HFFc6 (cell line): ENCODE results near the gene ZNF732. TPM values are rescaled to one million over a fixed set of nuclear protein-coding genes. Genes with fewer than 3 reads are reported as not detected.
"Not testable (repeated sequence)": the region's sequence is repeated elsewhere in the genome, so short reads cannot be mapped to it uniquely, and the experiment has no call there.

Source experiments
- DNase-seq: peaks from one replicate; pipeline ENCODE4 v3.0.0-alpha.2; 2018
- H3K27ac Mint-ChIP-seq: 2 replicates; pipeline ENCODE4 v1.8.0; 2020; ENCODE audit warnings: mild to moderate bottlenecking, mixed read lengths
- H3K27me3 Mint-ChIP-seq: 2 replicates; pipeline ENCODE4 v1.8.0; 2021; ENCODE audit warnings: mild to moderate bottlenecking, moderate library complexity, mixed read lengths; ENCODE audit not compliant: insufficient read depth
- H3K36me3 Mint-ChIP-seq: 2 replicates; pipeline ENCODE4 v1.8.0; 2021; ENCODE audit warnings: low read depth, mixed read lengths
- H3K4me1 Mint-ChIP-seq: 2 replicates; pipeline ENCODE4 v1.8.0; 2020; ENCODE audit warnings: low read depth, mixed read lengths
- H3K4me3 Mint-ChIP-seq: 2 replicates; pipeline ENCODE4 v1.8.0; 2020; ENCODE audit warnings: mild to moderate bottlenecking, moderate library complexity, mixed read lengths
- H3K9me3 Mint-ChIP-seq: 2 replicates; pipeline ENCODE4 v1.8.0; 2020; ENCODE audit warnings: mild to moderate bottlenecking, mixed read lengths
- CTCF ChIP-seq: fragments of 200-600 bp; sonication (generic); IDR thresholded peaks from 2 replicates; pipeline ENCODE4 v1.5.0; 2021; ENCODE audit warnings: antibody characterized with exemption, mild to moderate bottlenecking
- total RNA-seq, 6 experiments: library from RNA; stranded (reverse); fragmentation: NEBNext Ultra II Directional; extraction: Animal tissue kit (Norgen Biotek cat#: 25700); gene quantifications; 2 replicates in 1 of 6; 3 replicates in 5 of 6; pipeline ENCODE4 v1.2.3, GENCODE V29; 2021

The ZNF732 gene
- total RNA-seq, 6 experiments from 2014 or later, result not detected

- H3K27ac Mint-ChIP-seq, result no peak overlapping the region
- no peaks in the 10 kb centered on the region for H3K4me1 Mint-ChIP-seq
- H3K4me3 Mint-ChIP-seq, result no peak overlapping the region
- no peaks in the 10 kb centered on the region; the same call in 1 of the 2 replicates for H3K27me3 Mint-ChIP-seq
- peaks cover 32% of the 10 kb centered on the region for H3K36me3 Mint-ChIP-seq
- no peak for DNase-seq
- H3K9me3 Mint-ChIP-seq, result peaks cover 83% of the 10 kb centered on the region
- TF ChIP-seq CTCF, result no peak
These were observed 53.1 kb downstream of the ZNF732 start for GRCh38 chr4:252065-252601.

- peak; percentile 22 for DNase-seq
- Mint-ChIP-seq H3K9me3 (peaks cover 30% of the 10 kb centered on the region), H3K27me3 (no peaks in the 10 kb centered on the region; the same call in 1 of the 2 replicates), H3K4me1 (peaks cover 9% of the 10 kb centered on the region; the same call in 1 of the 2 replicates), H3K27ac (no peak overlapping the region), H3K4me3 (no peak overlapping the region), H3K36me3 (peaks cover 6% of the 10 kb centered on the region; the same call in 1 of the 2 replicates)
- peak; percentile 88 for TF ChIP-seq CTCF
These were observed 60.8 kb downstream of the ZNF732 start for GRCh38 chr4:244471-244870.

GRCh38 chr4:243426-243825 lies 61.8 kb downstream of the ZNF732 start:
- peaks cover 6% of the 10 kb centered on the region; the same call in 1 of the 2 replicates for H3K36me3 Mint-ChIP-seq
- peaks cover 19% of the 10 kb centered on the region for H3K9me3 Mint-ChIP-seq
- no peak overlapping the region for H3K27ac Mint-ChIP-seq
- no peak overlapping the region for H3K4me3 Mint-ChIP-seq
- H3K4me1 Mint-ChIP-seq, result peaks cover 9% of the 10 kb centered on the region; the same call in 1 of the 2 replicates
- DNase-seq, result no peak
- TF ChIP-seq CTCF, result no peak
- H3K27me3 Mint-ChIP-seq, result no peaks in the 10 kb centered on the region; the same call in 1 of the 2 replicates

GRCh38 chr4:242121-242848 lies 63.0 kb downstream of the ZNF732 start:
- peaks cover 9% of the 10 kb centered on the region for H3K9me3 Mint-ChIP-seq

GRCh38 chr4:241411-241810 lies 63.9 kb downstream of the ZNF732 start:
- H3K36me3 Mint-ChIP-seq, H3K4me1 Mint-ChIP-seq, H3K27me3 Mint-ChIP-seq, DNase-seq, H3K27ac Mint-ChIP-seq, H3K9me3 Mint-ChIP-seq: not testable (repeated sequence)
- peak overlapping the region; percentile 83; the same call in 1 of the 2 replicates for H3K4me3 Mint-ChIP-seq

More at GRCh38 chr4:242121-242848, 63.0 kb downstream of the ZNF732 start:
- peak; percentile 86 for TF ChIP-seq CTCF
- Mint-ChIP-seq H3K27me3 (no peaks in the 10 kb centered on the region; the same call in 1 of the 2 replicates), H3K4me3 (peak overlapping the region; percentile 83), H3K36me3 (peaks cover 6% of the 10 kb centered on the region; the same call in 1 of the 2 replicates), H3K4me1 (peaks cover 9% of the 10 kb centered on the region; the same call in 1 of the 2 replicates), H3K27ac (peak overlapping the region; percentile 41; the same call in 1 of the 2 replicates)
- peak; percentile 29 for DNase-seq

- Mint-ChIP-seq H3K9me3 (peaks cover 34% of the 10 kb centered on the region), H3K4me1 (no peaks in the 10 kb centered on the region), H3K27me3 (no peaks in the 10 kb centered on the region), H3K27ac (no peak overlapping the region), H3K36me3 (peaks cover under 1% of the 10 kb centered on the region), H3K4me3 (no peak overlapping the region)
- DNase-seq, result no peak
- TF ChIP-seq CTCF, result no peak
These were observed 69.2 kb downstream of the ZNF732 start for GRCh38 chr4:236028-236427.
